NCI-H524 (cell line): ENCODE results near the gene DAGLA.

Experiments
- DNase-seq, 2 experiments: peaks; one replicate each; lab custom pipeline; 2025; lab: John Stamatoyannopoulos, UW

DAGLA gene

GRCh38 chr11:61709572-61709971 is 29.4 kb downstream of the DAGLA start:
- DNase-seq, result peak; percentile 83 to 85

GRCh38 chr11:61710019-61710418 is 29.8 kb downstream of the DAGLA start:
- peak; percentile 86 to 92 for DNase-seq

- DNase-seq, result no peak
These were observed 30.8 kb downstream of the DAGLA start for GRCh38 chr11:61711037-61711436.

DNA sequence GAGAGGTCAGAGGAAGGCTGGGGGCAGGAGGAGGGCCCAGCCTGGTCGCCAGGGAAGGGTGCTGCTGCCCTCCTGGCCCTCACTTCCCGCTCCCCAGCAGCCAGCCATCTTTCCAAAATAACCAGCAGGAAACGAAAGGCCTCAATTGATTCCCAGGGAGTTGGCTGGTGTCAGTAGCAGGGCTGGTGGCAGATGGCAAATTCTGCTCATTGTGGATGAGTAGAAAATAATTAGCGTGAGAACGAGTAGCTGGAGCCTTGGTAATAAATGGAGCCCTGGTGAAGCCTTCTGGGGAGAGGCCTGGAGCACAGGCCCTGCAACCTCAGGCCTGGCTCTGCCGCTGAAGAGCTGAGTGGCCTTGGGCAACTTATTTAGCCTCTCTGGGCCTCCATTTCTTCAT is 31.3 kb downstream of the DAGLA start:
- peak; percentile 61 to 89 for DNase-seq

DNA sequence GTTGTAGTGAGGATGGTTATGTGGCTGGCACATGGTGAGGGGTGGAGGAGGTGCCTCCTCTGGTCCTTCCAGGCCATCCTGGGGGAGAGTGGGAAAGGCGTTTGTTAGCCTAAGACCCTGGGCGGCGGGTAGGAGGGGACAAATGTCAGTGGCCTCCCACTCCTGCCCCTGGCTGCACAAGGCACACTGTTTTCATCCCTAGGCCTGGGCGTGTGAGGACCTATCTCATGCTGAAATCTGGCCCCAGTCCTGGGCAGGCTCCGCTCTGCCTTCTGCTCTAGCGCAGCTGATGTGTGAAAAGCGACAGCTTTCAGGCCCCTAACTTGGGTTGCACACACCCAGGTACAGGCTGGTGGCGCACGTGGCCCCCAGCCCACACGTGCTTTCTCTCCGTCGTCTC is 32.1 kb downstream of the DAGLA start:
- DNase-seq, result no peak

- no peak for DNase-seq
These were observed 32.7 kb downstream of the DAGLA start for GRCh38 chr11:61712846-61713245.

DNA sequence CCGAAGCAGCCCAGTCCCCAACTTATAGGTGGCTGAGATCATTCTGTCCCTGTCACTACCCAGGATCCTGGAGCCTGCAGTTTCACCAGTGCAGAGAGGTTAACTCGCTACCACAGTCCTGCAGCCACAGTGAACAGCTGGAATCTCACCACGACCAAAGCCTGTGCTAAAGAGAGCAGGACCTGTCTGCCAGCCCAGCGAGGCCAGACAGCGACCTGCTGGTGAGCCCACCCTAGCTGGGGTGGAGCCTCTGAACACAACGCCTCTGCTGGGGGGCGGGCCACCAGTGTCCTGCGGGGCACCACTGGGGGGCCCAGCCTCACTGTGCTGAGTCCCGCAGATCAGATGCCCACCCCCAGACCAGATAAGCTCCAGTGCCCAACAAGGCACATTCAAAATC is 33.3 kb downstream of the DAGLA start:
- DNase-seq, result no peak

- no peak for DNase-seq
These were observed 33.7 kb downstream of the DAGLA start for GRCh38 chr11:61713906-61714305.

DNA sequence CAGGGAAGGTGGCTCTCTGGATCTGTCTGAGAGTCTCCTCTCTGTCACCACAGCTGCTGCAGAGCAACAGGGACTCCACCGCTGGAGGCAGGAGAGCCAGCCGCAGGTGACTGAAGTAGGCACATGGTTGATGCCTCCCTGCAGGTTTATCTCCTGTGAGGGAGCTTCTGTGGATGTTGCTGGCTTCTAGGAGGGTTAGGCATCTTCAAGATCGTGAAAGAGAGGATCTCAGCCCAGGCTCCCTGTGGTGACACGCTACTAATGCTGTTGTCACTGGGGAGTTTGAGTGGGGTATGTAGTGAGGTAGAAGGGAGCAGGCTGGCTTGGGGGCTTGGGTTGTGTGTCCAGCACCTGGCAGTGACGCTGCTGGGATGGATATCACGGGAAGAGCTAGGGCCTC is 34.1 kb downstream of the DAGLA start:
- no peak for DNase-seq

- DNase-seq, result no peak
These were observed 34.7 kb downstream of the DAGLA start for GRCh38 chr11:61714916-61715315.

DNA sequence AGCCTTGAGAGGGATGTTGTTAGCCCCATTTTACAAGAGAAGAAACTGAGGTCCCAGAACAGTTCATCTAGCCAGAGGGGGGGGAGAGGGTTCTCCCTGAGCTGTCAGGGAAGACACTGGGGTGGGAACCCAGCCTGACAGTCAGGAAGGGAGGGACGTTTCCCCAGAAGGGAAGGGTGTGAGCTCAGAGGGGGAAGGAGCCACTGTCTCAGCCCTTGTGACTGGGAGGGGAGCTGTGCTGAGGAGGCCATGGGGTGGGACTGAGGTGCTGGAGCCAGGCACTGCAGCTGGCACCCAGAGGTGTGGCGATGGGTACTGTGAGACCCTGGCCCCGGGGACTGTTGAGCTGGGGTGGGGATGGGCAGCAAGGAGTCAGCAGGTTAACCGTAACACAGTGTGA is 35.7 kb downstream of the DAGLA start:
- no peak for DNase-seq

GRCh38 chr11:61716478-61717285 is 36.5 kb downstream of the DAGLA start:
- no peak for DNase-seq

- no peak for DNase-seq
These were observed 37.3 kb downstream of the DAGLA start for GRCh38 chr11:61717286-61718033.

DNA sequence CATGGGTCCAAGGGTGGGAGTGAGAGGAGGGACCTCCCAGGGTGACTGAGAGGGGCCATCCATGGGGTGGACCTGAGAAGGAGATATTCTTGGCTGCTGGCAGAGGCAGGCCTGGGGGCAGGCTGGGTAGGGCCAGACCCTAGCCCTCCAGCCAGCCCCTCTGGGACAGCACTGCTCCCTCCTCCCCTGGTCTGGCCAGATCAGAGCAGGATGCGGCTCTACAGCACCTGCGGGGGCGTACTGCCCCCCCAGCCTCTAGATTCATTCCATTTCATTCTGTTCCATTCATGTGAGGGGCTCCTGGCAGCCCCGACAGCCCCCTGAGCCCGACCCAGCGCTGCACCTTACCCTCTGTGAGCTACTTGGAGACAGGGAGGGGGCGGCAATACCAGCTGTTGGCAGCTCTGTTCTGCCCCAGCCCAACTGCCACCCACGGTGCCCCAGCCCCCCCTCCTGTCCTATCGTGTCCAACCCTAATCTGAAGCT is 37.9 kb downstream of the DAGLA start:
- peak; percentile 73 to 82 for DNase-seq

DNA sequence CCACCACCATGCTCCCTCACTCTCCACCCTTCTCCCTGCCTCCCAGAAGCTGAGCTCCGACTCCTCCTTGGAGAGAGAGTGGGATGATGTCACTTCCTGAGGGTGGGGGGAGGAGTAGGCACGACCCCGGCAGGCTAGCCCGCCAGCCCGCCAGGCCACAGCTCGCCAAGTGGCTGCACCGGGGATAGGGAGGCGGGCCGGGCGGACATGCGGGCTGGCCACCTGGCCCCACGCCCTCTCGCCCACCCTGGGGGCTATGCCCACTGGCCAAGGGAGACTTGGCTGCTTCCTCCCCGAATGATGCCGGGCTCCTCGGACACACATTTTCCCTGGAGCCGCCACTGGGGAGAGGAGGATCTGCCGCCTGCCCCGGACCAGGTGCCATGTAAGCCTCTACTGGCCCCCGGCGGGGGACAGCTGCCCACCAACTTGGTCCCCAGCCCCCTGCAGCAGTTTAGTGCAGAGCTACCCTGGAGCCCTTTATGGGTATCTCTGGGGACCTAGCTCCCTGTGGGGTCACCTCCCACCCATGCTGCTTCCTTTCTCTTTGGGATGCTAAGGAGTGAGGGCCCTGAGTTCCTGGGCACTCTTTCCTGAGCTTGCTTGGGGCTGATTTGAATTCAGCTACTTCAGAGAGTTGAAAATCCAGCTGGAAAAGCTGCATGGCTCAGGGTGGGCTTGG is 38.6 kb downstream of the DAGLA start:
- DNase-seq, result peak; percentile 73 to 82

- DNase-seq, result no peak
These were observed 39.8 kb downstream of the DAGLA start for GRCh38 chr11:61719978-61720377.

- DNase-seq, result no peak
These were observed 40.4 kb downstream of the DAGLA start for GRCh38 chr11:61720597-61720996.

DNA sequence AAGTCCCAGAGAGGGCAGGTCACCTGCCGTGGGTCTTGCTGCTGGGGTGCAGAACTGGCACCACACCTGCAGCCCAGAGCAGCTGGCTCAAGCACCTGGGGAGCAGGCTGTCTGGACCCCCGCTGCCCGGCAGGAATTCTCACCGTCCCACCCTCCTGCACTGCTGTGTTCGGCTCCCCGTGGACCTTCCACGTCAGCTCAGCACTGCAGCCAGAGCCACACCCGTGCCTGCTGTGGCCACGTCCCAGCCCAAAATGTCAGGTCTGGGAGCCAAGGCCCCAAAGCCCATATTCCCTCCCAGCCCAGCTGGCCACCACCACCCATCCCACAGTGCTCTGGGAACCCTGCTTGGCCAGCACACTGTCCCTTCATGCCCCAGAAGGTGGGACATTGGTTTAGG is 44.2 kb downstream of the DAGLA start:
- DNase-seq, result no peak

DNA sequence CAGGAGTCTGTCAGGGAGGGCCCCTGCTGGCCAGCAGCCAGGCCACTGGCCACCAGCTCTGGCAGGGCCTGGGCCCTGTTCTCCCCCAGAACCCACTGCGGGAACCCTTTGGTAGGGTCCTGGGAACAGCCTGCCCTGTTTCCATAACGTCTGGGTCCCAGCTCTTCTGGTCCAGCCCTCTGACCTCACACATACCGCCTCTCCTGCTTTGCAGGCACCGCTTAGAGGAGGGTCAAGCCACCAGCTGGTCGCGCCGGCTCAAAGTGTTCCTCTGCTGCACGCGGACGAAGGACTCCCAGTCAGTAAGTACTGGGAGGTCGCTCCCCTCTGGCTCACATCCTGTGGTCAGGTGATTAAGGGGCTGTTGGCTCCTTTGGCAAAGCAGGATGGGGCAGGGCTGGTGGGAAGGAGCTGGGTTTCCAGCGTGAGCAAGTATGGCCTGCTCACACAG is 45.6 kb downstream of the DAGLA start:
- no peak for DNase-seq

- no peak for DNase-seq
These were observed 46.6 kb downstream of the DAGLA start for GRCh38 chr11:61726775-61727174.

- DNase-seq, result no peak
These were observed 47.2 kb downstream of the DAGLA start for GRCh38 chr11:61727401-61727811.

- no peak for DNase-seq
These were observed 48.1 kb downstream of the DAGLA start for GRCh38 chr11:61728066-61728939.
